Measurements from ENCODE around the gene MTCL1.

The MTCL1 gene

DNA sequence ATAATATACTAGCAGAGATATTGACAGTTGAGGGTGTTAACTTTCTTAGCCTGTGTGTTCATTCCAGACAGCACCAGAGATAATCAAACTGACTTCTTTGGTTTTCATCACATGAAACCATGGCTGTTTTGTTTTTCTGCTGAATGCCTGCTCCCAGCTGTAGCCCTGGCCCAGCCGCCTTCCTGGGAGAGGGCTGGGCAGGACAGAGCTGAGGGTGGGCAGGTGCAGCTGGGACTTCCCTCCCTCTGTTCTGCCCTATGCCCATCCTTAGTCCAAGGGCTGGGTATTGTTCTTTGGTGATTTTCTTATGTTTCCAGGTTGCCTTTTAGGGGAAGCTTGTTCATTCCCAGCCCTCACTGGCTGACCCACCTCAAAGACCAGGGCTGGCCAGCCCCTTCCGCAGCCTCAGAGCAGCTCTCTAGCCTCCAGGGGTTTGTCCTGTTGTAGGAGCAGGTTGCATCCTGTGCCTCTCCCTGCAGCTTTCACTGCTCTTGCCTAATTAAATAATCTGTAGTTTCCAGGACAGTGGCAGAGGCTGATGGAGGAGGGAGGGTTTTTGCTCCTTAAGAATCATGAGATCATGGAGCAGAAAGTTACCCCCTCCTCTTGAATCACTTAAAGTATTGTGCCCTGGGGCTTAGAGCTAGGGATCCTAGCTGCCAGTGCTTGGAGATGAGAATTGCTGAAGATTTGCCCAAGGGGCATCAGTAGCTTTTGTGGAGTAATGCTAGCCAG, 61.4 kb downstream of the MTCL1 start:
- Histone ChIP-seq H3F3A (ENCODE audit: low read depth) (no peaks in the 10 kb centered on the region), H3K4me3 (ENCODE audit: low read length, poor library complexity, severe bottlenecking) (no peak overlapping the region), H3K4me2 (ENCODE audit: low read depth, low read length, poor library complexity, severe bottlenecking) (no peak overlapping the region), H3K9me3 (ENCODE audit: insufficient read depth, low read depth, low read length) (peaks cover 5% of the 10 kb centered on the region; the same call in 1 of the 2 replicates), H2AFZ (ENCODE audit: low read length) (no peak overlapping the region), H3K79me2 (ENCODE audit: insufficient read depth, low read length) (no peaks in the 10 kb centered on the region), H4K20me1 (ENCODE audit: insufficient read depth, low read length, poor library complexity, severe bottlenecking) (no peaks in the 10 kb centered on the region), H3K4me1 (ENCODE audit: insufficient read depth, low read length, poor library complexity, severe bottlenecking) (peaks cover 12% of the 10 kb centered on the region), H3K36me3 (ENCODE audit: insufficient read depth, low read length) (peaks cover 20% of the 10 kb centered on the region; the same call in 1 of the 2 replicates), H3K9me2 (replicated peaks; ENCODE audit: low read depth, low read length) (no peaks in the 10 kb centered on the region), H3K27me3 (ENCODE audit: insufficient read depth, low read length, poor library complexity, severe bottlenecking) (no peaks in the 10 kb centered on the region), H3K9ac (ENCODE audit: low read depth, low read length, poor library complexity, severe bottlenecking) (no peak overlapping the region)
- TF ChIP-seq, protein P1, sequence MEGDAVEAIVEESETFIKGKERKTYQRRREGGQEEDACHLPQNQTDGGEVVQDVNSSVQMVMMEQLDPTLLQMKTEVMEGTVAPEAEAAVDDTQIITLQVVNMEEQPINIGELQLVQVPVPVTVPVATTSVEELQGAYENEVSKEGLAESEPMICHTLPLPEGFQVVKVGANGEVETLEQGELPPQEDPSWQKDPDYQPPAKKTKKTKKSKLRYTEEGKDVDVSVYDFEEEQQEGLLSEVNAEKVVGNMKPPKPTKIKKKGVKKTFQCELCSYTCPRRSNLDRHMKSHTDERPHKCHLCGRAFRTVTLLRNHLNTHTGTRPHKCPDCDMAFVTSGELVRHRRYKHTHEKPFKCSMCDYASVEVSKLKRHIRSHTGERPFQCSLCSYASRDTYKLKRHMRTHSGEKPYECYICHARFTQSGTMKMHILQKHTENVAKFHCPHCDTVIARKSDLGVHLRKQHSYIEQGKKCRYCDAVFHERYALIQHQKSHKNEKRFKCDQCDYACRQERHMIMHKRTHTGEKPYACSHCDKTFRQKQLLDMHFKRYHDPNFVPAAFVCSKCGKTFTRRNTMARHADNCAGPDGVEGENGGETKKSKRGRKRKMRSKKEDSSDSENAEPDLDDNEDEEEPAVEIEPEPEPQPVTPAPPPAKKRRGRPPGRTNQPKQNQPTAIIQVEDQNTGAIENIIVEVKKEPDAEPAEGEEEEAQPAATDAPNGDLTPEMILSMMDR (conservative IDR thresholded peaks at IDR 0.05; ENCODE audit: low read length) = no peak
- TF ChIP-seq EZH2phosphoT487 (IDR thresholded peaks at IDR 0.05; ENCODE audit: borderline replicate concordance) = no peak

DNA sequence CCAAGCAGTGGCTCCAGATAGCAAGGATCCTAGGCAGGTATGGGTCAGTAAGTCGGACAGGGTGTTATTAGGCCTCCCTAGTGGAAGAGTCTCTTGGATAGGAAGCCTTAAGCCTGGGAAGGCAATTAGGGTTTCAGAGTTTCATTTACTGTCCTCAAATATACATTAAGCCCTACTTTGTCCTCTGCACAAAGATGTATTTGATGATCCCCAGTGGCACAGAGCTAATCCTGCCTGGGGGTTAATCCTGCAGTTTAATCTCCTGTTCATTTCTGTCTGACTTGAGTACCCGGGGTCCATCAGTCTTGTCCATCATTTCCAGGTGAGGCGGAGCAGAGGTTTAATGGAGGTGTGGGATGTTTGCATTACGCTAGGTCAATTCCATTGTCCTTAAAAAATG, 62.0 kb downstream of the MTCL1 start:
- Histone ChIP-seq H4K20me1 (ENCODE audit: insufficient read depth, low read length, poor library complexity, severe bottlenecking) (no peaks in the 10 kb centered on the region), H3K4me1 (ENCODE audit: insufficient read depth, low read length, poor library complexity, severe bottlenecking) (peaks cover 12% of the 10 kb centered on the region), H3K27me3 (ENCODE audit: insufficient read depth, low read length, poor library complexity, severe bottlenecking) (no peaks in the 10 kb centered on the region), H3K9ac (ENCODE audit: low read depth, low read length, poor library complexity, severe bottlenecking) (no peak overlapping the region), H3F3A (ENCODE audit: low read depth) (no peaks in the 10 kb centered on the region), H3K4me2 (ENCODE audit: low read depth, low read length, poor library complexity, severe bottlenecking) (no peak overlapping the region), H3K4me3 (ENCODE audit: low read length, poor library complexity, severe bottlenecking) (no peak overlapping the region), H2AFZ (ENCODE audit: low read length) (no peak overlapping the region), H3K9me3 (ENCODE audit: insufficient read depth, low read depth, low read length) (no peaks in the 10 kb centered on the region), H3K9me2 (replicated peaks; ENCODE audit: low read depth, low read length) (no peaks in the 10 kb centered on the region), H3K79me2 (ENCODE audit: insufficient read depth, low read length) (no peaks in the 10 kb centered on the region), H3K36me3 (ENCODE audit: insufficient read depth, low read length) (peaks cover 14% of the 10 kb centered on the region; the same call in 1 of the 2 replicates)
- TF ChIP-seq, protein P1 (conservative IDR thresholded peaks at IDR 0.05; ENCODE audit: low read length) = no peak
- no peak for TF ChIP-seq EZH2phosphoT487 (IDR thresholded peaks at IDR 0.05; ENCODE audit: borderline replicate concordance)

DNA sequence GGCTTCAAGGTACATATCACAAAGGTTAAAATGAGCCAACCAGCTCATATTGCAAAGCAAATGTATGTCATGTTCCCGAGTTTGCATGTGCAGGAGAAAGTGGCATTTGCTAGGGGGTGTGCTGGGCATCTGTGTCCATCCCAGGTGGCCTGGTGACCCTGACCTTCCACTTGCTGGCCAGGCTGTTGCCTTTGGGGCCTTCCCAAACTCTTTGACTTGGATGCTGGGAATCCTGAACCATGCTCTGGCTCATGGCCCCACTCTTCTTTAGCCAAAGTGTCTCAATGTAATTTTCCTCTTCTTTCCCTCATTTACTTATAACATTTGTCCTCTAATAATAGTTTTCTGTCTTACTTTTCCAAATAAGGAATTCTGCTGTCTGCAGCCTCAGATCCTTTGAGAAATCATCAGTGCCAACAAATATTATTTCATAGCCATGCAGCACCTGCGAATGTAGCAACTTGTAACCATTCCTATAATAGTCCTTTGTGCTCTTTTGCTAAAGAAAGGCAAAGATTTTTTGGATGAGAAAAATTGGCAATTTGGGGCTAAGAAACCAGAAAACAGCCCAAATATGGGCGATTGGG, 64.2 kb downstream of the MTCL1 start:
- Histone ChIP-seq H2AFZ (ENCODE audit: low read length) (no peak overlapping the region), H3K9me2 (replicated peaks; ENCODE audit: low read depth, low read length) (no peaks in the 10 kb centered on the region), H3F3A (ENCODE audit: low read depth) (no peaks in the 10 kb centered on the region), H3K36me3 (ENCODE audit: insufficient read depth, low read length) (no peaks in the 10 kb centered on the region), H3K4me1 (ENCODE audit: insufficient read depth, low read length, poor library complexity, severe bottlenecking) (peaks cover 12% of the 10 kb centered on the region), H3K27me3 (ENCODE audit: insufficient read depth, low read length, poor library complexity, severe bottlenecking) (no peaks in the 10 kb centered on the region), H4K20me1 (ENCODE audit: insufficient read depth, low read length, poor library complexity, severe bottlenecking) (no peaks in the 10 kb centered on the region), H3K4me3 (ENCODE audit: low read length, poor library complexity, severe bottlenecking) (no peak overlapping the region), H3K79me2 (ENCODE audit: insufficient read depth, low read length) (no peaks in the 10 kb centered on the region), H3K9ac (ENCODE audit: low read depth, low read length, poor library complexity, severe bottlenecking) (no peak overlapping the region), H3K4me2 (ENCODE audit: low read depth, low read length, poor library complexity, severe bottlenecking) (no peak overlapping the region), H3K9me3 (ENCODE audit: insufficient read depth, low read depth, low read length) (no peaks in the 10 kb centered on the region)
- no peak for TF ChIP-seq EZH2phosphoT487 (IDR thresholded peaks at IDR 0.05; ENCODE audit: borderline replicate concordance)
- TF ChIP-seq, protein P1 (conservative IDR thresholded peaks at IDR 0.05; ENCODE audit: low read length) = no peak

All from Loucy (cell line).